ENCODE measurements around the gene CCDC38.

- TF ChIP-seq CTCF (IDR thresholded peaks at IDR 0.05) (no peak), EZH2 (IDR thresholded peaks at IDR 0.05) (no peak)
These were observed 106.2 kb downstream of the CCDC38 start for GRCh38 chr12:95836185-95836609.
